ENCODE measurements around the gene CHPF.

Gene CHPF

GRCh38 chr2:219511547-219512325, 31.9 kb downstream of the CHPF start:
- no peak for DNase-seq

GRCh38 chr2:219510512-219511135, 33.0 kb downstream of the CHPF start:
- DNase-seq, result no peak

- peak; percentile 49 for DNase-seq
Measured at GRCh38 chr2:219509780-219510511, 33.7 kb downstream of the CHPF start.

- DNase-seq, result no peak
Measured at GRCh38 chr2:219508971-219509779, 34.4 kb downstream of the CHPF start.

GRCh38 chr2:219508444-219508734, 35.2 kb downstream of the CHPF start:
- no peak for DNase-seq

GRCh38 chr2:219507581-219508443, 35.8 kb downstream of the CHPF start:
- DNase-seq, result no peak

GRCh38 chr2:219506802-219507526, 36.6 kb downstream of the CHPF start:
- no peak for DNase-seq

GRCh38 chr2:219506153-219506801, 37.3 kb downstream of the CHPF start:
- DNase-seq, result no peak

GRCh38 chr2:219505585-219505984, 38.0 kb downstream of the CHPF start:
- DNase-seq, result no peak

- DNase-seq, result no peak
Measured at GRCh38 chr2:219502618-219503017, 41.0 kb downstream of the CHPF start.

- DNase-seq, result no peak
Measured at GRCh38 chr2:219501849-219502248, 41.8 kb downstream of the CHPF start.

GRCh38 chr2:219500135-219500534, 43.5 kb downstream of the CHPF start:
- DNase-seq, result no peak

- no peak for DNase-seq
Measured at GRCh38 chr2:219499555-219499954, 44.1 kb downstream of the CHPF start.

- no peak for DNase-seq
Measured at GRCh38 chr2:219499058-219499307, 44.6 kb downstream of the CHPF start.

- DNase-seq, result peak; percentile 93
Measured at GRCh38 chr2:219498280-219499057, 45.1 kb downstream of the CHPF start, which contains the start of gene GMPPA. Gene GMPPA, plus strand, starts transcription at chr2:219498891. Its CDS starts 1,085 bp downstream, at chr2:219499976.

- DNase-seq, result peak; percentile 35
Measured at GRCh38 chr2:219497495-219498279, 45.9 kb downstream of the CHPF start.

- no peak for DNase-seq
Measured at GRCh38 chr2:219496825-219497494, 46.6 kb downstream of the CHPF start.

GRCh38 chr2:219496247-219496824, 47.3 kb downstream of the CHPF start:
- DNase-seq, result no peak
